NCI-H1930 (cell line): ENCODE results near the gene PHOSPHO2.
"Not testable (repeated sequence)": the region's sequence is repeated elsewhere in the genome, so short reads cannot be mapped to it uniquely, and the experiment has no call there.

Experiments
- DNase-seq, 2 experiments: peaks; one replicate each; lab custom pipeline; 2025; lab: John Stamatoyannopoulos, UW

Gene PHOSPHO2

GRCh38 chr2:169684135-169684565 is 10.1 kb upstream of the PHOSPHO2 start:
- no peak for DNase-seq

GRCh38 chr2:169684712-169685111 is 9.6 kb upstream of the PHOSPHO2 start:
- not testable (repeated sequence) for DNase-seq

- not testable (repeated sequence) for DNase-seq
Observed at GRCh38 chr2:169686825-169687224, 7.4 kb upstream of the PHOSPHO2 start.

GRCh38 chr2:169687943-169688342 is 6.3 kb upstream of the PHOSPHO2 start:
- DNase-seq: not testable (repeated sequence)

GRCh38 chr2:169690958-169691357 is 3.3 kb upstream of the PHOSPHO2 start:
- no peak for DNase-seq

- DNase-seq: no peak
Observed at GRCh38 chr2:169692718-169693117, 1.6 kb upstream of the PHOSPHO2 start.

- no peak for DNase-seq
Observed at GRCh38 chr2:169693360-169693759, 909 bp upstream of the PHOSPHO2 start.

GRCh38 chr2:169694894-169695260 is 608 bp downstream of the PHOSPHO2 start:
- DNase-seq: no peak

GRCh38 chr2:169696381-169696780 is 2.1 kb downstream of the PHOSPHO2 start:
- DNase-seq: no peak

- not testable (repeated sequence) for DNase-seq
Observed at GRCh38 chr2:169699173-169699572, 4.9 kb downstream of the PHOSPHO2 start.

GRCh38 chr2:169702996-169703395 is 8.7 kb downstream of the PHOSPHO2 start:
- no peak for DNase-seq

- DNase-seq: no peak
Observed at GRCh38 chr2:169704160-169704708, 10.0 kb downstream of the PHOSPHO2 start.

- no peak for DNase-seq
Observed at GRCh38 chr2:169705927-169706326, 11.7 kb downstream of the PHOSPHO2 start.

GRCh38 chr2:169707626-169708025 is 13.4 kb downstream of the PHOSPHO2 start:
- no peak for DNase-seq

GRCh38 chr2:169709331-169709730 is 15.1 kb downstream of the PHOSPHO2 start:
- no peak for DNase-seq

- no peak for DNase-seq
Observed at GRCh38 chr2:169709981-169710380, 15.7 kb downstream of the PHOSPHO2 start.

- no peak for DNase-seq
Observed at GRCh38 chr2:169711751-169712509, 17.7 kb downstream of the PHOSPHO2 start.

- no peak for DNase-seq
Observed at GRCh38 chr2:169712791-169713227, 18.5 kb downstream of the PHOSPHO2 start.

GRCh38 chr2:169713331-169713730 is 19.1 kb downstream of the PHOSPHO2 start:
- DNase-seq: no peak

- DNase-seq: no peak
Observed at GRCh38 chr2:169714699-169715098, 20.4 kb downstream of the PHOSPHO2 start.

- DNase-seq: no peak
Observed at GRCh38 chr2:169715379-169716237, 21.3 kb downstream of the PHOSPHO2 start.

- DNase-seq: no peak
Observed at GRCh38 chr2:169716238-169716886, 22.1 kb downstream of the PHOSPHO2 start.
